HEK293 (cell line): Measurements from ENCODE around the gene ARHGAP28.
A peak's percentile ranks its signal among the peaks of the same experiment; 100 is the strongest.

Source experiments
- GLI2 ChIP-seq: fragments of 450-650 bp; formaldehyde crosslinking; IDR thresholded peaks from 2 replicates; pipeline ENCODE4; 2017; ENCODE audit warnings: missing biosample characterization, missing genetic modification characterization, low read depth, borderline replicate concordance
- GLI4 ChIP-seq: fragments of 450-650 bp; formaldehyde crosslinking; IDR thresholded peaks from 2 replicates; pipeline ENCODE4 v1.5.1; 2016; ENCODE audit warnings: missing biosample characterization, missing genetic modification characterization
- KLF10 ChIP-seq: fragments of 450-650 bp; IDR thresholded peaks from 2 replicates; pipeline ENCODE4 v1.5.1; 2018; ENCODE audit warnings: missing biosample characterization, mild to moderate bottlenecking, missing genetic modification characterization
- SCRT1 ChIP-seq: fragments of 450-650 bp; formaldehyde crosslinking; IDR thresholded peaks from 2 replicates; pipeline ENCODE4 v1.5.1; 2016; ENCODE audit warnings: missing biosample characterization, missing genetic modification characterization, borderline replicate concordance
- SCRT2 ChIP-seq: fragments of 450-650 bp; formaldehyde crosslinking; IDR thresholded peaks from 2 replicates; pipeline ENCODE4 v1.5.1; 2016; ENCODE audit warnings: missing biosample characterization, missing genetic modification characterization
- SP2 ChIP-seq: fragments of 450-650 bp; formaldehyde crosslinking; IDR thresholded peaks from 2 replicates; pipeline ENCODE4 v1.5.1; 2016; ENCODE audit warnings: missing biosample characterization, missing genetic modification characterization
- ZBTB20 ChIP-seq: fragments of 450-650 bp; formaldehyde crosslinking; IDR thresholded peaks from 2 replicates; pipeline ENCODE4 v1.5.1; 2016; ENCODE audit warnings: missing biosample characterization, missing genetic modification characterization
- ZBTB48 ChIP-seq: fragments of 450-650 bp; formaldehyde crosslinking; IDR thresholded peaks from 2 replicates; pipeline ENCODE4 v1.5.1; 2016; ENCODE audit warnings: missing biosample characterization, missing genetic modification characterization
- ZFP3 ChIP-seq: fragments of 450-650 bp; formaldehyde crosslinking; IDR thresholded peaks from 2 replicates; pipeline ENCODE4 v1.5.1; 2016; ENCODE audit warnings: low read depth, missing biosample characterization, missing genetic modification characterization
- ZIC2 ChIP-seq: fragments of 450-650 bp; formaldehyde crosslinking; IDR thresholded peaks from 2 replicates; pipeline ENCODE4 v1.5.1; 2016; ENCODE audit warnings: missing biosample characterization, missing genetic modification characterization
- ZNF174 ChIP-seq: fragments of 450-650 bp; formaldehyde crosslinking; IDR thresholded peaks from 2 replicates; pipeline ENCODE4 v1.5.0; 2017; ENCODE audit warnings: missing biosample characterization, mild to moderate bottlenecking, missing genetic modification characterization
- ZNF324 ChIP-seq: fragments of 450-650 bp; formaldehyde crosslinking; IDR thresholded peaks from 2 replicates; pipeline ENCODE4 v1.5.1; 2016; ENCODE audit warnings: missing biosample characterization, missing genetic modification characterization
- ZNF341 ChIP-seq: fragments of 450-650 bp; formaldehyde crosslinking; IDR thresholded peaks from 2 replicates; pipeline ENCODE4; 2016; ENCODE audit warnings: low read depth, missing biosample characterization, missing genetic modification characterization
- ZNF362 ChIP-seq: fragments of 450-650 bp; formaldehyde crosslinking; IDR thresholded peaks from 2 replicates; pipeline ENCODE4 v1.5.1; 2016; ENCODE audit warnings: missing biosample characterization, missing genetic modification characterization
- ZNF433 ChIP-seq: fragments of 450-650 bp; formaldehyde crosslinking; IDR thresholded peaks from 2 replicates; pipeline ENCODE4 v1.5.1; 2016; ENCODE audit warnings: missing biosample characterization, missing genetic modification characterization, low read depth
- ZNF473 ChIP-seq: fragments of 450-650 bp; formaldehyde crosslinking; IDR thresholded peaks from 2 replicates; pipeline ENCODE4 v1.5.1; 2017; ENCODE audit warnings: missing biosample characterization, missing genetic modification characterization
- ZNF530 ChIP-seq: fragments of 450-650 bp; formaldehyde crosslinking; IDR thresholded peaks from 2 replicates; pipeline ENCODE4 v1.5.1; 2016; ENCODE audit warnings: low read depth, missing biosample characterization, missing genetic modification characterization
- ZNF548 ChIP-seq: fragments of 450-650 bp; formaldehyde crosslinking; IDR thresholded peaks from 2 replicates; pipeline ENCODE4 v1.5.1; 2016; ENCODE audit warnings: missing biosample characterization, missing genetic modification characterization
- ZNF560 ChIP-seq: fragments of 450-650 bp; formaldehyde crosslinking; IDR thresholded peaks from 2 replicates; pipeline ENCODE4 v1.5.1; 2017; ENCODE audit warnings: missing biosample characterization, missing genetic modification characterization, borderline replicate concordance
- ZNF654 ChIP-seq: fragments of 450-650 bp; formaldehyde crosslinking; IDR thresholded peaks from 2 replicates; pipeline ENCODE4 v1.5.1; 2016; ENCODE audit warnings: low read depth, missing biosample characterization, missing genetic modification characterization
- ZNF664 ChIP-seq: fragments of 450-650 bp; formaldehyde crosslinking; IDR thresholded peaks from 2 replicates; pipeline ENCODE4 v1.5.1; 2016; ENCODE audit warnings: missing biosample characterization, missing genetic modification characterization
- ZNF701 ChIP-seq: fragments of 450-650 bp; formaldehyde crosslinking; IDR thresholded peaks from 2 replicates; pipeline ENCODE4 v1.5.1; 2016; ENCODE audit warnings: missing biosample characterization, missing genetic modification characterization
- ZNF768 ChIP-seq: fragments of 450-650 bp; formaldehyde crosslinking; IDR thresholded peaks from 2 replicates; pipeline ENCODE4 v1.5.1; 2018; ENCODE audit warnings: missing biosample characterization, mild to moderate bottlenecking, missing genetic modification characterization
- ZNF776 ChIP-seq: fragments of 450-650 bp; formaldehyde crosslinking; IDR thresholded peaks from 2 replicates; pipeline ENCODE4 v1.5.0; 2017; ENCODE audit warnings: missing biosample characterization, missing genetic modification characterization, borderline replicate concordance
- ZSCAN30 ChIP-seq: fragments of 450-650 bp; IDR thresholded peaks from 2 replicates; pipeline ENCODE4 v1.5.1; 2018; ENCODE audit warnings: missing biosample characterization, mild to moderate bottlenecking, missing genetic modification characterization, moderate library complexity
- ZSCAN5A ChIP-seq: fragments of 450-650 bp; formaldehyde crosslinking; IDR thresholded peaks from 2 replicates; pipeline ENCODE4 v1.5.1; 2016; ENCODE audit warnings: missing biosample characterization, missing genetic modification characterization
- ZXDB ChIP-seq: fragments of 450-650 bp; formaldehyde crosslinking; IDR thresholded peaks from 2 replicates; pipeline ENCODE4 v1.5.1; 2016; ENCODE audit warnings: missing biosample characterization, missing genetic modification characterization
- TF ChIP-seq, protein P1 (sequence below): fragments of 450-650 bp; IDR thresholded peaks from 2 replicates; pipeline ENCODE4 v1.5.1; 2018; ENCODE audit warnings: missing biosample characterization, mild to moderate bottlenecking, missing genetic modification characterization
- TF ChIP-seq, protein P2 (sequence below): fragments of 450-650 bp; formaldehyde crosslinking; IDR thresholded peaks from 2 replicates; pipeline ENCODE4 v1.5.1; 2016; ENCODE audit warnings: missing biosample characterization, missing genetic modification characterization
- TF ChIP-seq, protein P3 (sequence below): fragments of 450-650 bp; formaldehyde crosslinking; IDR thresholded peaks from 2 replicates; pipeline ENCODE4 v1.5.1; 2016; ENCODE audit warnings: missing biosample characterization, missing genetic modification characterization
- TF ChIP-seq, protein P4 (sequence below): fragments of 450-650 bp; formaldehyde crosslinking; IDR thresholded peaks from 2 replicates; pipeline ENCODE4 v1.5.1; 2016; ENCODE audit warnings: missing biosample characterization, missing genetic modification characterization, borderline replicate concordance

Gene ARHGAP28

GRCh38 chr18:6920099-6920955, 190.8 kb downstream of the ARHGAP28 start (continued):
- TF ChIP-seq, protein P1, sequence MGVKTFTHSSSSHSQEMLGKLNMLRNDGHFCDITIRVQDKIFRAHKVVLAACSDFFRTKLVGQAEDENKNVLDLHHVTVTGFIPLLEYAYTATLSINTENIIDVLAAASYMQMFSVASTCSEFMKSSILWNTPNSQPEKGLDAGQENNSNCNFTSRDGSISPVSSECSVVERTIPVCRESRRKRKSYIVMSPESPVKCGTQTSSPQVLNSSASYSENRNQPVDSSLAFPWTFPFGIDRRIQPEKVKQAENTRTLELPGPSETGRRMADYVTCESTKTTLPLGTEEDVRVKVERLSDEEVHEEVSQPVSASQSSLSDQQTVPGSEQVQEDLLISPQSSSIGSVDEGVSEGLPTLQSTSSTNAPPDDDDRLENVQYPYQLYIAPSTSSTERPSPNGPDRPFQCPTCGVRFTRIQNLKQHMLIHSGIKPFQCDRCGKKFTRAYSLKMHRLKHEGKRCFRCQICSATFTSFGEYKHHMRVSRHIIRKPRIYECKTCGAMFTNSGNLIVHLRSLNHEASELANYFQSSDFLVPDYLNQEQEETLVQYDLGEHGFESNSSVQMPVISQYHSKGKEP (tag by site-specific recombination), result no peak
- TF ChIP-seq ZNF701, result no peak
- no peak for TF ChIP-seq ZBTB48 (tag by site-specific recombination)
- TF ChIP-seq GLI2 (tag by site-specific recombination), result no peak
- TF ChIP-seq ZNF473 (tag by site-specific recombination), result no peak
- TF ChIP-seq GLI4 (tag by site-specific recombination), result no peak
- TF ChIP-seq ZNF560 (tag by site-specific recombination), result no peak
- TF ChIP-seq, protein P2, sequence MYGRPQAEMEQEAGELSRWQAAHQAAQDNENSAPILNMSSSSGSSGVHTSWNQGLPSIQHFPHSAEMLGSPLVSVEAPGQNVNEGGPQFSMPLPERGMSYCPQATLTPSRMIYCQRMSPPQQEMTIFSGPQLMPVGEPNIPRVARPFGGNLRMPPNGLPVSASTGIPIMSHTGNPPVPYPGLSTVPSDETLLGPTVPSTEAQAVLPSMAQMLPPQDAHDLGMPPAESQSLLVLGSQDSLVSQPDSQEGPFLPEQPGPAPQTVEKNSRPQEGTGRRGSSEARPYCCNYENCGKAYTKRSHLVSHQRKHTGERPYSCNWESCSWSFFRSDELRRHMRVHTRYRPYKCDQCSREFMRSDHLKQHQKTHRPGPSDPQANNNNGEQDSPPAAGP (tag by site-specific recombination), result no peak
- no peak for TF ChIP-seq ZNF776 (tag by site-specific recombination)
- no peak for TF ChIP-seq ZNF174
- TF ChIP-seq ZNF530 (tag by site-specific recombination), result no peak
- TF ChIP-seq, protein P3, sequence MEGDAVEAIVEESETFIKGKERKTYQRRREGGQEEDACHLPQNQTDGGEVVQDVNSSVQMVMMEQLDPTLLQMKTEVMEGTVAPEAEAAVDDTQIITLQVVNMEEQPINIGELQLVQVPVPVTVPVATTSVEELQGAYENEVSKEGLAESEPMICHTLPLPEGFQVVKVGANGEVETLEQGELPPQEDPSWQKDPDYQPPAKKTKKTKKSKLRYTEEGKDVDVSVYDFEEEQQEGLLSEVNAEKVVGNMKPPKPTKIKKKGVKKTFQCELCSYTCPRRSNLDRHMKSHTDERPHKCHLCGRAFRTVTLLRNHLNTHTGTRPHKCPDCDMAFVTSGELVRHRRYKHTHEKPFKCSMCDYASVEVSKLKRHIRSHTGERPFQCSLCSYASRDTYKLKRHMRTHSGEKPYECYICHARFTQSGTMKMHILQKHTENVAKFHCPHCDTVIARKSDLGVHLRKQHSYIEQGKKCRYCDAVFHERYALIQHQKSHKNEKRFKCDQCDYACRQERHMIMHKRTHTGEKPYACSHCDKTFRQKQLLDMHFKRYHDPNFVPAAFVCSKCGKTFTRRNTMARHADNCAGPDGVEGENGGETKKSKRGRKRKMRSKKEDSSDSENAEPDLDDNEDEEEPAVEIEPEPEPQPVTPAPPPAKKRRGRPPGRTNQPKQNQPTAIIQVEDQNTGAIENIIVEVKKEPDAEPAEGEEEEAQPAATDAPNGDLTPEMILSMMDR (tag by site-specific recombination), result peak; percentile 84
- TF ChIP-seq ZNF548 (tag by site-specific recombination), result no peak
- TF ChIP-seq, protein P4, sequence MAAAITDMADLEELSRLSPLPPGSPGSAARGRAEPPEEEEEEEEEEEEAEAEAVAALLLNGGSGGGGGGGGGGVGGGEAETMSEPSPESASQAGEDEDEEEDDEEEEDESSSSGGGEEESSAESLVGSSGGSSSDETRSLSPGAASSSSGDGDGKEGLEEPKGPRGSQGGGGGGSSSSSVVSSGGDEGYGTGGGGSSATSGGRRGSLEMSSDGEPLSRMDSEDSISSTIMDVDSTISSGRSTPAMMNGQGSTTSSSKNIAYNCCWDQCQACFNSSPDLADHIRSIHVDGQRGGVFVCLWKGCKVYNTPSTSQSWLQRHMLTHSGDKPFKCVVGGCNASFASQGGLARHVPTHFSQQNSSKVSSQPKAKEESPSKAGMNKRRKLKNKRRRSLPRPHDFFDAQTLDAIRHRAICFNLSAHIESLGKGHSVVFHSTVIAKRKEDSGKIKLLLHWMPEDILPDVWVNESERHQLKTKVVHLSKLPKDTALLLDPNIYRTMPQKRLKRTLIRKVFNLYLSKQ (tag by site-specific recombination), result no peak
- no peak for TF ChIP-seq ZBTB20 (tag by site-specific recombination)
- no peak for TF ChIP-seq ZNF768 (tag by site-specific recombination)
- no peak for TF ChIP-seq KLF10 (tag by site-specific recombination)
- peak; percentile 61; the same call in 1 of the 2 replicates for TF ChIP-seq SCRT1 (tag by site-specific recombination)
- no peak for TF ChIP-seq SP2 (tag by site-specific recombination)
- no peak for TF ChIP-seq ZSCAN30 (tag by site-specific recombination)
- no peak for TF ChIP-seq ZXDB (tag by site-specific recombination)
- TF ChIP-seq ZNF362 (tag by site-specific recombination), result no peak
- no peak for TF ChIP-seq ZSCAN5A (tag by site-specific recombination)
- no peak for TF ChIP-seq ZNF324
- no peak for TF ChIP-seq ZNF341
- TF ChIP-seq ZNF654 (tag by site-specific recombination), result peak; percentile 83
- peak; percentile 35; the same call in 1 of the 2 replicates for TF ChIP-seq ZFP3
- TF ChIP-seq ZNF433, result no peak
- TF ChIP-seq ZNF664, result no peak
- no peak for TF ChIP-seq ZIC2
- no peak for TF ChIP-seq SCRT2 (tag by site-specific recombination)
